BLaER1 treated with 17β-estradiol and CSF1 and Interleukin-3, amounts not matched to agents 10 nM and 100 nM (cell line): Measurements from ENCODE around the gene OMA1.

Experiments
- H3K27ac ChIP-seq, 11 experiments: shearing (Covaris generic); formaldehyde crosslinking; 2 replicates each; pipeline ENCODE4 v1.8.1; 2022
- H3K27me3 ChIP-seq, 11 experiments: shearing (Covaris generic); formaldehyde crosslinking; 2 replicates each; pipeline ENCODE4 v1.8.1; 2022
- H3K36me3 ChIP-seq, 11 experiments: shearing (Covaris generic); formaldehyde crosslinking; 2 replicates each; pipeline ENCODE4 v1.8.1; 2022
- H3K4me1 ChIP-seq, 10 experiments: shearing (Covaris generic); formaldehyde crosslinking; 2 replicates each; pipeline ENCODE4 v1.8.1; 2022
- H3K4me2 ChIP-seq, 11 experiments: shearing (Covaris generic); formaldehyde crosslinking; 2 replicates each; pipeline ENCODE4 v1.8.1; 2022
- H3K4me3 ChIP-seq, 10 experiments: shearing (Covaris generic); formaldehyde crosslinking; 2 replicates each; pipeline ENCODE4 v1.8.1; 2022
- H3K9ac ChIP-seq, 11 experiments: shearing (Covaris generic); formaldehyde crosslinking; 2 replicates each; pipeline ENCODE4 v1.8.1; 2022
- H3K9me3 ChIP-seq, 11 experiments: shearing (Covaris generic); formaldehyde crosslinking; replicated peaks in 1 of 11; 2 replicates each; pipeline ENCODE4 v1.8.1; 2022
- H4K20me1 ChIP-seq, 11 experiments: shearing (Covaris generic); formaldehyde crosslinking; 2 replicates each; pipeline ENCODE4 v1.8.1; 2022
- Cebpa-rat ChIP-seq, 11 experiments: shearing (Covaris generic); IDR thresholded peaks; 2 replicates each; pipeline ENCODE4 v1.8.1; 2022

Gene OMA1

DNA sequence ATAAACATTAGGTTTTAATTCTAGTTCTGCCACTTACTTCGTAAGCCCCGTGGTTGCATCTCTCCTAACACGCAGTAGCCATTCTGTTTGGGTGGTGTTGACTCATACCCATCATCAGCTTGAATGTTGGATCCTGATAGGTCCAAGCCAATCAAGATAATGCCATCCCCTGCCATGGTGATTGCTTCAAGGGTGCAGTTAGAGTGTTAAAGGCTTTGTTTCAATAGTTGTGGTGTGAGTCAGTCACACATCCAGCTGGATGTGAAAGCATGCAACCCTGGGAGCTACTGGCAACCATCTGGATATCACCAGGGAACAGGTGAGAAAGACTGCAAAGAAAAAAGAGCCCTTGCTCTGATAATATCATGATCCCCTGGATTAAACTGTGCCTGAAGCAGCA, 69.1 kb downstream of the OMA1 start:
- Histone ChIP-seq H3K27ac (no peak overlapping the region), H3K4me3 (no peak overlapping the region)
- TF ChIP-seq Cebpa-rat (IDR thresholded peaks at IDR 0.05), result no peak

DNA sequence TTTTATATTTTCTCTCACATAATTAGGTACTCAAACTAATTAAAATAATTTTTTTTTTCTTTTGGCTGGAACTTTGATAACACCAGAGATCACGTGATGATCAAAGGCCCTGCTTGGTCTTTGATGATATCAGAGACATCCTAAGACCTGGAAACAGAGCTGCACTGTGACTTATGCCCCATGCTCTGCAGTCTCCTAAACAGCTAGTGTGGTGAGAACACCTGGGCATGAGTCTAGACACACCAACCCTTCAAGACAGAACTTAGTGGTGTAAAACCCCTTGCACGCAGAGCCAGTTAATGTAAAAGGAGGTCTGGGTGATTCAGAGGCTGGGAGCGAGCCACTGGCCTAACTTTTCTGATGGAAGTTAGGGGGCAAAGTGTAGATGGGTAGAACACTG, 70.3 kb downstream of the OMA1 start:
- no peak overlapping the region for H3K4me3 ChIP-seq
- H3K4me2 ChIP-seq, result no peak overlapping the region
- H3K9ac ChIP-seq, result no peak overlapping the region
- no peaks in the 10 kb centered on the region for H4K20me1 ChIP-seq
- H3K9me3 ChIP-seq, result no peaks in the 10 kb centered on the region
- peaks cover 0 to 13% (median 0%) of the 10 kb centered on the region in 11 experiments; a peak in 3 of 22 replicates for H3K36me3 ChIP-seq
- TF ChIP-seq Cebpa-rat (IDR thresholded peaks at IDR 0.05), result no peak
- H3K27ac ChIP-seq, result no peak overlapping the region
- H3K27me3 ChIP-seq, result no peaks in the 10 kb centered on the region
- H3K4me1 ChIP-seq, result no peaks in the 10 kb centered on the region

More for the DNA sequence above, 69.1 kb downstream of the OMA1 start:
- no peaks in the 10 kb centered on the region; a peak in 2 of 22 replicates for H3K9me3 ChIP-seq
- no peaks in the 10 kb centered on the region for H3K4me1 ChIP-seq
- no peak overlapping the region for H3K9ac ChIP-seq
- H3K36me3 ChIP-seq, result peaks cover 0 to 22% (median 6%) of the 10 kb centered on the region in 11 experiments; a peak in 6 of 22 replicates
- no peak overlapping the region for H3K4me2 ChIP-seq
- no peaks in the 10 kb centered on the region for H4K20me1 ChIP-seq
- H3K27me3 ChIP-seq, result no peaks in the 10 kb centered on the region

DNA sequence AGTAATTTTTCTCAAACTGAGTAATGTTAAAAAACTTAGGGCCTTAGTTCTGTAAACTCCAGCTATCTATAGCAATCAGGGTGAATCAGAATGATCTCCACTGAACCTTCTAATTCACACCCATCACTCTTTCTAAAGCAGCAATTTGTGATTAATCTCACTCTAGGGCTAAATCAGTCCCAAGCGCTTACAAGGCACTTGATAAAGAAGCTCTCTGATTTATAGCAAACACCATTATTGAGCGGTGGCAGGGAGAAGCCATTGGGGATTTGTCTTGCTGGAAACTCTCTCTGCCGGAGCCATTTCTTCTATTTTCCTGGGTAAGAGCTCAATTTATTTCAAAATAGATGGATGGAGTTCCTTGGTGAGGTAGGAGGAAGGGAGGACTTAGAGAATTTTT, 77.0 kb downstream of the OMA1 start:
- no peaks in the 10 kb centered on the region for H3K9me3 ChIP-seq
- no peak overlapping the region for H3K4me2 ChIP-seq
- no peak overlapping the region for H3K4me3 ChIP-seq
- H3K27me3 ChIP-seq, result no peaks in the 10 kb centered on the region
- H3K9ac ChIP-seq, result no peak overlapping the region
- no peaks in the 10 kb centered on the region; a peak in 1 of 22 replicates for H3K36me3 ChIP-seq
- no peaks in the 10 kb centered on the region for H4K20me1 ChIP-seq
- TF ChIP-seq Cebpa-rat (IDR thresholded peaks at IDR 0.05), result no peak
- no peaks in the 10 kb centered on the region for H3K4me1 ChIP-seq
- no peak overlapping the region for H3K27ac ChIP-seq

DNA sequence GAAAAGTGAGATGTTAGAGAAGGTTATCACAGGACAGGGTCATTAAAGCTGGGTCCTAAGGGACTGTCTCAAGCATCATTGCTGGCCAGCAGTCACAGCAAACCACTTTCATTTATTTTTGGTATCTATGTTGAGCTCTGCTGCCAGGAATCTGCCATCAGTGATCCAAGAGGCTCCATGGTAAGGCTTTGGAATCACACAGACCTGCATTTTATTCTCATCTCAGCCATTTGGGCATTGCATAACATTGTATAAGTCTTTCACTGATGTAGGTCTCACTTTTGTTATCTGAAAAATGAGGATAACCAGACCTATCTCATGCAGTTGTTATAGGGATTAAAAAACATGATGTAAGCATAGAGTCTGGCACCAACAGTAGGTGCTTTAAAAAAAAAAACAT, 77.5 kb downstream of the OMA1 start:
- Histone ChIP-seq H3K4me1 (no peaks in the 10 kb centered on the region), H3K27me3 (no peaks in the 10 kb centered on the region), H3K9me3 (no peaks in the 10 kb centered on the region), H4K20me1 (no peaks in the 10 kb centered on the region), H3K4me2 (no peak overlapping the region), H3K9ac (no peak overlapping the region), H3K27ac (no peak overlapping the region), H3K36me3 (no peaks in the 10 kb centered on the region; a peak in 1 of 22 replicates), H3K4me3 (no peak overlapping the region)
- TF ChIP-seq Cebpa-rat (IDR thresholded peaks at IDR 0.05), result no peak

DNA sequence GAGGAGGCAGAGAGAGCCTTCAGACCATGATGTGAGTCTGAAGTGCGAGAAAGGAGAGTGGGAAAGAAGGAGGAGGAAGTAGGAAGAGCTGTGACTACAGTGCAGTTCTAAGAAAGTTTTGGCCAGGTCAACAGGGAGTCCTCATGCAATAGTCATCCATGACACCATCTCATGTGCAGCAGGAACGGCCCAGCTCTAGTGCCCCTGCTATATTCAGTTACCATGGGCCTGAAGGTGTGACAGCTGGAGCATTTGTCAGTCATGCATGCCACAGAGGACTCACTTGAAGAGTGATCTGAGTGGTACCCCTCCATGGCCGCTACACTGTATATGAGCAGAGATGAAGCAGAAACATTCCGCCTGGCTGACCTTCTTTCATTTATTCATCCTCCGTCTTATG, 77.9 kb downstream of the OMA1 start:
- Histone ChIP-seq H3K9ac (no peak overlapping the region), H3K27ac (no peak overlapping the region), H3K9me3 (no peaks in the 10 kb centered on the region), H3K4me2 (no peak overlapping the region), H4K20me1 (no peaks in the 10 kb centered on the region), H3K36me3 (no peaks in the 10 kb centered on the region; a peak in 1 of 22 replicates), H3K4me3 (no peak overlapping the region), H3K4me1 (no peaks in the 10 kb centered on the region), H3K27me3 (no peaks in the 10 kb centered on the region)
- no peak for TF ChIP-seq Cebpa-rat (IDR thresholded peaks at IDR 0.05)

- Histone ChIP-seq H3K9me3 (no peaks in the 10 kb centered on the region), H3K27me3 (no peaks in the 10 kb centered on the region), H3K27ac (no peak overlapping the region), H3K9ac (no peak overlapping the region), H3K4me3 (no peak overlapping the region), H3K4me1 (no peaks in the 10 kb centered on the region), H4K20me1 (no peaks in the 10 kb centered on the region), H3K36me3 (no peaks in the 10 kb centered on the region; a peak in 1 of 22 replicates), H3K4me2 (no peak overlapping the region)
- no peak for TF ChIP-seq Cebpa-rat (IDR thresholded peaks at IDR 0.05)
Measured at GRCh38 chr1:58466630-58467241, 79.8 kb downstream of the OMA1 start.

DNA sequence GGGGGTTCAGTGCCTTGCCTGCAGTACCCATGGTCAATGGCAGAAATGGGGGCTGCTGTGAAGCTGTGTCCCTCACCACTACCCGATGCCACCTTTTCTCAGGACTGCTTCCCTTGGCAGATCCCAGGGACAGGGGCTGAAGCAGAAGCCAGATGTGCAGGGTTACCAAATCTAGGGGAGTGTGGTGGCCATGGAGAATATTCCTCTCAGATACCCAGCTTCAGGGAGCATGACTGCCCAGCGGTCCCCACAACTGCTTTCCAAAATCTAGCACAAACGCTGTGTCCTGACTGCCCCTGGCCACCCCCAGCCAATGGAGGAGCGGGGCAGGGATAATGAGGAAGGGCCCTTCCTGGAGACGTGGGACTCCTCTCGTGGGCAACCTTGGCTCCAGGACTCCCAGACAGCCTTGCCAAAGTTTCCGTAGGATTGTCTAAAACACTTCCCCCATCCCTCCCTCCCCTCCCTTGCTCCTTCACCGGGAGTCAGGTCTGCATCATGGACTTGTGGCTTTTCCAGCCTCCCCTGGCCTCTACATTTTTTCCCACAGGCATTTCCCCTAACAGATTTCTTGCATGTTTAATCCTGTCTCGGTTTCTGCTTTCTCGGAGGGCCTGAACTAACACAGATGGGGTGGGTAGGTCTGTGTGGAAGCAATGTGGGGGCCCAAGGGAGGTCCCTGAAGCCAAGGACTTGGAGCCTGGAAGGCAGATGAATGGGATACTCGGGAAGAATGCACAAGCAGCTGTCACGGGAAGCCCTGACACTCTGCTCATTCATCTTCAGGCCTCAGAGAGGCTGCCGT, 80.5 kb downstream of the OMA1 start:
- Histone ChIP-seq H3K4me1 (no peaks in the 10 kb centered on the region), H3K36me3 (no peaks in the 10 kb centered on the region; a peak in 1 of 22 replicates), H3K9me3 (no peaks in the 10 kb centered on the region), H3K27me3 (no peaks in the 10 kb centered on the region), H4K20me1 (no peaks in the 10 kb centered on the region), H3K9ac (no peak overlapping the region), H3K27ac (no peak overlapping the region), H3K4me2 (no peak overlapping the region), H3K4me3 (no peak overlapping the region)
- no peak for TF ChIP-seq Cebpa-rat (IDR thresholded peaks at IDR 0.05)

DNA sequence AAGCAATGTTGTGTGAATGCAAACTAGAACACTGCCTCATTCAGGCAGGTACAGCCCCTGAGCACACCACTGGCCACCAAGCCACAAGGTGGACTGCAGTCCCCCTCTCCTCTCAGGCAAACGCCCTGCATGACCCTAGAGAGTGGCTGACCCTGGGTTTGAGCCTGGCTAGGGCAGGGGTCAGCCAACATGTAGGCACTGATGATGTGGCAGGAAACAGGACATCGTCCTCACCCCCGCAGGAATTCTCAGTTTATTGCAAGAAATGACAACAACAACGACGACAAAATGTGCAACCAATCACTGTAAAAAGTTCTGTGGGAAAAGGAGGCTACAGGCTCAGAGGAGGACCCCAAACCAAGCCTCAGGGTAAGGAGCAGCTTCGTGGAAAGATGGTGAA, 81.3 kb downstream of the OMA1 start:
- Histone ChIP-seq H3K27ac (no peak overlapping the region), H3K36me3 (no peaks in the 10 kb centered on the region; a peak in 1 of 22 replicates), H3K4me3 (no peak overlapping the region), H3K27me3 (no peaks in the 10 kb centered on the region), H4K20me1 (no peaks in the 10 kb centered on the region), H3K4me2 (no peak overlapping the region), H3K4me1 (no peaks in the 10 kb centered on the region), H3K9me3 (no peaks in the 10 kb centered on the region), H3K9ac (no peak overlapping the region)
- no peak for TF ChIP-seq Cebpa-rat (IDR thresholded peaks at IDR 0.05)

DNA sequence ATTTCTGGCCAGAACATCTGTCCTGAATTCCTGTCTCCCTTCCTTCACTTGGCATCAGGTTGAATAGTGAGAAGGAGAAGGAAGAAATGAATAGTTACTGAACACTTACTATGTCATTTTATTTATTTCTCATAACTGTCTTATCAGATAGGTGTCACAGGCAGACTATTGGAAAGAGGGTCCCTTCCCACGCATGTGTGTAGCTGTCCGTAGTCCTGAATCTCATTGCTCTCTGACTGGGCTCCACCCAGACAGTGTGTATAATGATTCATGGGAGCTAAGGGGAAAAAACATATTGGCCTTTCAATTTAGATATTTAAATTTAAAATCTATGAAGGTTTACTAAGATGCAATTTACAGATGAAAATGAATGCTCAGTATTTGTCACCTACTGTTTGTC, 86.1 kb downstream of the OMA1 start:
- Histone ChIP-seq H3K27ac (no peak overlapping the region), H3K9me3 (peaks cover 0 to 8% (median 0%) of the 10 kb centered on the region in 11 experiments; a peak in 1 of 22 replicates), H3K36me3 (no peaks in the 10 kb centered on the region), H3K4me2 (no peak overlapping the region), H3K4me1 (no peaks in the 10 kb centered on the region), H3K9ac (no peak overlapping the region), H3K4me3 (no peak overlapping the region), H3K27me3 (no peaks in the 10 kb centered on the region), H4K20me1 (no peaks in the 10 kb centered on the region; a peak in 1 of 22 replicates)
- TF ChIP-seq Cebpa-rat (IDR thresholded peaks at IDR 0.05), result no peak

- Histone ChIP-seq H3K27ac (no peak overlapping the region), H3K27me3 (no peaks in the 10 kb centered on the region), H3K36me3 (no peaks in the 10 kb centered on the region), H3K4me2 (no peak overlapping the region), H3K9ac (no peak overlapping the region), H3K9me3 (peaks cover 0 to 8% (median 0%) of the 10 kb centered on the region in 11 experiments; a peak in 1 of 22 replicates), H4K20me1 (no peaks in the 10 kb centered on the region; a peak in 1 of 22 replicates), H3K4me3 (no peak overlapping the region), H3K4me1 (peaks cover 0 to 4% (median 0%) of the 10 kb centered on the region in 10 experiments; a peak in 1 of 20 replicates)
- no peak for TF ChIP-seq Cebpa-rat (IDR thresholded peaks at IDR 0.05)
Measured at GRCh38 chr1:58459911-58460310, 86.6 kb downstream of the OMA1 start.
